Mammary epithelial cell (primary cell): ENCODE results near the gene SUZ12.

ENCODE experiments used
- CTCF ChIP-seq, 2 donors: IDR thresholded peaks in 1 of 2; conservative IDR thresholded peaks in 1 of 2; 2 replicates each; pipeline ENCODE4 v1.5.1; 2011 to 2012; ENCODE audit warnings: inconsistent platforms in 2 of 2, low read length in 2 of 2, mild to moderate bottlenecking in 2 of 2, control low read depth in 1 of 2, low read depth in 1 of 2; ENCODE audit not compliant: insufficient read depth in 1 of 2; ENCODE audit errors: extremely low read depth in 1 of 2
- EZH2 ChIP-seq: IDR thresholded peaks from 2 replicates; pipeline ENCODE4 v1.6.1; 2012; ENCODE audit warnings: low read length, inconsistent platforms, borderline replicate concordance

- no peak for TF ChIP-seq EZH2
- no peak for TF ChIP-seq CTCF (conservative IDR thresholded peaks at IDR 0.05 in 1 of 2, IDR thresholded peaks at IDR 0.05 in 1 of 2; ENCODE audit: extremely low read depth in 1 of 2, insufficient read depth in 1 of 2, low read depth in 1 of 2, low read length in 2 of 2)
Observed at GRCh38 chr17:31903401-31903800, 33.4 kb upstream of the SUZ12 start.
